Upper lobe of right lung (tissue), 1 donor: ENCODE data around the gene TBCK. TPM values are rescaled to one million over a fixed set of nuclear protein-coding genes. Genes with fewer than 3 reads are reported as not detected.

Source experiments
- ATAC-seq: fragments of 200-7000 bp; cut with Tn5 transposase; one replicate; pipeline ENCODE4 v1.9.1; 2020; ENCODE audit warnings: mild to moderate bottlenecking, moderate library complexity
- DNase-seq: peaks from one replicate; pipeline ENCODE4 v3.0.0-alpha.2; 2020
- H3K27ac ChIP-seq: fragments of 200-600 bp; one replicate; pipeline ENCODE4 v1.8.0; 2022
- H3K27me3 ChIP-seq: fragments of 200-600 bp; one replicate; pipeline ENCODE4 v1.8.0; 2022; ENCODE audit warnings: mild to moderate bottlenecking
- H3K36me3 ChIP-seq: fragments of 200-600 bp; one replicate; pipeline ENCODE4 v1.8.0; 2022
- H3K4me1 ChIP-seq: fragments of 200-600 bp; one replicate; pipeline ENCODE4 v1.8.0; 2022
- H3K4me3 ChIP-seq: fragments of 200-600 bp; one replicate; pipeline ENCODE4 v1.8.0; 2022; ENCODE audit warnings: mild to moderate bottlenecking
- H3K9me3 ChIP-seq: fragments of 200-600 bp; one replicate; pipeline ENCODE4 v1.8.0; 2022
- CTCF ChIP-seq: fragments of 200-600 bp; IDR thresholded peaks from one replicate; pipeline ENCODE4 v1.8.0; 2022; ENCODE audit warnings: antibody characterized with exemption
- intact Hi-C: fragments of 100-400 bp; cut with DNase I; formaldehyde crosslinking; loops from one replicate; pipeline ENCODE4 v1.11.0; 2022
- total RNA-seq: library from RNA; stranded (reverse); fragmentation: NEBNext Ultra II Directional; extraction: Animal tissue kit (Norgen Biotek cat#: 25700); gene quantifications from one replicate; pipeline ENCODE4 v1.2.1, GENCODE V29; 2021
- donor health status: DM: no; HTN: yes; CAD: no; lungs with severe emphysema.

The TBCK gene
- total RNA-seq, 1 donor from 2014 or later: 51.7 TPM

GRCh38 chr4:106062452-106062875 lies 253.5 kb downstream of the TBCK start:
- intact Hi-C loops: no loop called here
- no peaks in the 10 kb centered on the region for H3K9me3 ChIP-seq
- H3K27ac ChIP-seq: no peak overlapping the region
- ATAC-seq (no peak), DNase-seq (no peak)
- no peak for TF ChIP-seq CTCF
- no peaks in the 10 kb centered on the region for H3K27me3 ChIP-seq
- no peak overlapping the region for H3K4me3 ChIP-seq
- H3K36me3 ChIP-seq: no peaks in the 10 kb centered on the region
- H3K4me1 ChIP-seq: no peaks in the 10 kb centered on the region

- ATAC-seq (no peak), DNase-seq (no peak)
- no peak for TF ChIP-seq CTCF
- Histone ChIP-seq H3K4me1 (no peaks in the 10 kb centered on the region), H3K36me3 (no peaks in the 10 kb centered on the region), H3K4me3 (no peak overlapping the region), H3K27ac (no peak overlapping the region), H3K9me3 (no peaks in the 10 kb centered on the region), H3K27me3 (no peaks in the 10 kb centered on the region)
- intact Hi-C loops: no loop called here
Measured at GRCh38 chr4:106058921-106059320, 257.1 kb downstream of the TBCK start.

- intact Hi-C loops: no loop called here
- no peaks in the 10 kb centered on the region for H3K9me3 ChIP-seq
- H3K4me3 ChIP-seq: no peak overlapping the region
- H3K27ac ChIP-seq: no peak overlapping the region
- TF ChIP-seq CTCF: no peak
- H3K4me1 ChIP-seq: no peaks in the 10 kb centered on the region
- H3K27me3 ChIP-seq: no peaks in the 10 kb centered on the region
- DNase-seq (no peak), ATAC-seq (no peak)
- H3K36me3 ChIP-seq: no peaks in the 10 kb centered on the region
Measured at GRCh38 chr4:106056914-106057313, 259.1 kb downstream of the TBCK start.

GRCh38 chr4:106051514-106051913 lies 264.5 kb downstream of the TBCK start:
- intact Hi-C loops: no loop called here
- no peak for DNase-seq
- peak; percentile 52 for ATAC-seq
- Histone ChIP-seq H3K4me1 (no peaks in the 10 kb centered on the region), H3K9me3 (no peaks in the 10 kb centered on the region), H3K4me3 (no peak overlapping the region), H3K36me3 (no peaks in the 10 kb centered on the region), H3K27me3 (no peaks in the 10 kb centered on the region), H3K27ac (no peak overlapping the region)
- TF ChIP-seq CTCF: no peak

GRCh38 chr4:106049490-106049889 lies 266.5 kb downstream of the TBCK start:
- Histone ChIP-seq H3K27ac (no peak overlapping the region), H3K9me3 (no peaks in the 10 kb centered on the region), H3K4me1 (no peaks in the 10 kb centered on the region), H3K4me3 (no peak overlapping the region), H3K36me3 (no peaks in the 10 kb centered on the region), H3K27me3 (no peaks in the 10 kb centered on the region)
- no peak for DNase-seq
- ATAC-seq: no peak
- intact Hi-C loops: no loop called here
- no peak for TF ChIP-seq CTCF
